Measurements from ENCODE around the gene RPE. TPM values are rescaled to one million over a fixed set of nuclear protein-coding genes. Genes with fewer than 3 reads are reported as not detected.

The RPE gene
- total RNA-seq, 2 donors from 2014 or later = 58.4 TPM

DNA sequence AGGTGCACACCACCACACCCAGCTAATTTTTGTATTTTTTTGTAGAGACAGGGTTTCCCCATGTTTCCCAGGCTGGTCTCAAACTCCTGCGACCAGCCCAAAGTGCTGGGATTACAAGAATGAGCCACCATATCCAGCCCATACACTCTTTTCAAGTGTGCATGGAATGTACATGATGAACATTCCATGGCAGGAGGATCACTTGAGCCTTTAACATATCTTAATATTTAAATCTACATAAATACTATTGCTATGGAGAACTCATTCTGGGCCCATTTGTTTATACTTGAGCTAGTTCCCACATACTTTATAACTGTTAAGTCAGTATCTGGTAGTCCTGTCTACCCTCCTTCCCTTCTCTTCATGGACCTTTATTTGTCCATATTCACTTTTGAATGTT is 48.4 kb downstream of the RPE start:
- TF ChIP-seq, protein P1, sequence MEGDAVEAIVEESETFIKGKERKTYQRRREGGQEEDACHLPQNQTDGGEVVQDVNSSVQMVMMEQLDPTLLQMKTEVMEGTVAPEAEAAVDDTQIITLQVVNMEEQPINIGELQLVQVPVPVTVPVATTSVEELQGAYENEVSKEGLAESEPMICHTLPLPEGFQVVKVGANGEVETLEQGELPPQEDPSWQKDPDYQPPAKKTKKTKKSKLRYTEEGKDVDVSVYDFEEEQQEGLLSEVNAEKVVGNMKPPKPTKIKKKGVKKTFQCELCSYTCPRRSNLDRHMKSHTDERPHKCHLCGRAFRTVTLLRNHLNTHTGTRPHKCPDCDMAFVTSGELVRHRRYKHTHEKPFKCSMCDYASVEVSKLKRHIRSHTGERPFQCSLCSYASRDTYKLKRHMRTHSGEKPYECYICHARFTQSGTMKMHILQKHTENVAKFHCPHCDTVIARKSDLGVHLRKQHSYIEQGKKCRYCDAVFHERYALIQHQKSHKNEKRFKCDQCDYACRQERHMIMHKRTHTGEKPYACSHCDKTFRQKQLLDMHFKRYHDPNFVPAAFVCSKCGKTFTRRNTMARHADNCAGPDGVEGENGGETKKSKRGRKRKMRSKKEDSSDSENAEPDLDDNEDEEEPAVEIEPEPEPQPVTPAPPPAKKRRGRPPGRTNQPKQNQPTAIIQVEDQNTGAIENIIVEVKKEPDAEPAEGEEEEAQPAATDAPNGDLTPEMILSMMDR (conservative IDR thresholded peaks at IDR 0.05) = no peak
- peaks cover 32% of the 10 kb centered on the region for H3K9me3 Mint-ChIP-seq
- Histone ChIP-seq H3K4me3 (ENCODE audit: low read length) (no peak overlapping the region), H3K9ac (ENCODE audit: extremely low read depth, low read length, poor library complexity, severe bottlenecking) (no peak overlapping the region), H3K27me3 (ENCODE audit: control insufficient read depth, insufficient read depth, low read length, poor library complexity, severe bottlenecking) (no peaks in the 10 kb centered on the region), H3K4me1 (ENCODE audit: control insufficient read depth, insufficient read depth, low read length) (peaks cover 4% of the 10 kb centered on the region), H3K36me3 (ENCODE audit: control insufficient read depth, insufficient read depth, low read length) (peaks cover 34% of the 10 kb centered on the region), H3K9me3 (ENCODE audit: control insufficient read depth, low read length) (peaks cover 39% of the 10 kb centered on the region), H3K27ac (ENCODE audit: low read depth, low read length) (no peak overlapping the region)
- no peak overlapping the region for H3K27ac Mint-ChIP-seq
- no peak for DNase-seq
- 95% methylated on average over 1 of the region's 1 CpG; no CpG with 5 or more reads in 1 of the 2 experiments for WGBS, 2 experiments (ENCODE audit: insufficient coverage in 1 of 2, insufficient read length in 1 of 2)
- H3K4me1 Mint-ChIP-seq = peaks cover 4% of the 10 kb centered on the region
- peaks cover 59% of the 10 kb centered on the region for H3K36me3 Mint-ChIP-seq (ENCODE audit: low read depth)
- H3K4me3 Mint-ChIP-seq = no peak overlapping the region
- no peaks in the 10 kb centered on the region for H3K27me3 Mint-ChIP-seq (ENCODE audit: insufficient read depth)

DNA sequence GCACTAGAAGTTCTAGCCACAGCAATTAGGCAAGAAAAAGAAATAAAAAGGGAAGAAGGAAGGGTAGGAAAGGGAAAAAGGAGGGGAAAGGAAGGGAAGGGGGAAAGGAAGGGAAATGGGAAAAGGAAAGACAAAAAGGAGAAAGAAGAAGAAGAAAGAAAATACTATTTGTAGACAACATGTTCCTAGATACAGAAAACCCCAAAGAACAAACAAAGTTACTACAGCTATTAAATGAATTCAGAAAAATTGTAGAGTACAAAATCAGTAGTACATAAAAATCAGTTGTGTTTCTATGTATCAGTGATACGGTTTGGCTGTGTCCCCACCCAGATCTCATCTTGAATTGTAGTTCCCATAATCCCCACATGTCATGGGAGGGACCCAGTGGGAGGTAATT is 52.3 kb downstream of the RPE start:
- Mint-ChIP-seq H3K36me3 (ENCODE audit: low read depth) (peaks cover 64% of the 10 kb centered on the region), H3K27me3 (ENCODE audit: insufficient read depth) (no peaks in the 10 kb centered on the region), H3K27ac (no peak overlapping the region), H3K4me1 (no peaks in the 10 kb centered on the region), H3K4me3 (no peak overlapping the region), H3K9me3 (peaks cover 50% of the 10 kb centered on the region)
- H3K9ac ChIP-seq (ENCODE audit: extremely low read depth, low read length, poor library complexity, severe bottlenecking) = no peak overlapping the region
- no peak for DNase-seq
- TF ChIP-seq, protein P1 (conservative IDR thresholded peaks at IDR 0.05) = no peak
- H3K4me3 ChIP-seq (ENCODE audit: low read length) = no peak overlapping the region
- H3K27me3 ChIP-seq (ENCODE audit: control insufficient read depth, insufficient read depth, low read length, poor library complexity, severe bottlenecking) = no peaks in the 10 kb centered on the region
- 94% methylated on average over 1 of the region's 1 CpG; no CpG with 5 or more reads in 1 of the 2 experiments for WGBS, 2 experiments (ENCODE audit: insufficient coverage in 1 of 2, insufficient read length in 1 of 2)
- H3K9me3 ChIP-seq (ENCODE audit: control insufficient read depth, low read length) = peaks cover 41% of the 10 kb centered on the region
- H3K36me3 ChIP-seq (ENCODE audit: control insufficient read depth, insufficient read depth, low read length) = peaks cover 28% of the 10 kb centered on the region
- H3K27ac ChIP-seq (ENCODE audit: low read depth, low read length) = no peak overlapping the region
- no peaks in the 10 kb centered on the region for H3K4me1 ChIP-seq (ENCODE audit: control insufficient read depth, insufficient read depth, low read length)

DNA sequence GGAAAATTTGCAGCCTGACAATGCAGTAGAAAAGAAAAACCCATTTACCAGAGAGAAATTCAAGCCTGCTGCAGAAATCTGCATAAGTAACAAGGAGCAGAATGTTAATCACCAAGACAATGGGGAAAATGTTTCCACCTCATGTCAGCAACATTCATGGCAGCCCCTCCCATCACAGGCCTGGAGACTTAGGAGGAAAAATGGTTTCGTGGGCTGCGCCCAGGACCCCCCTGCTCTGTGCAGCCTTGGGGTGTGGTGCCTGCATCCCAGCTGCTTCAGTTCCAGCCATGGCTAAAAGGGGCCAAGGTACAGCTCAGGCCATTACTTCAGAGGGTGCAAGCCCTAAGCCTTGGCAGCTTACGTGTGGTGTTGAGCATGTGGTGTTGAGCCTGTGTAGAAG is 53.4 kb downstream of the RPE start:
- peaks cover 71% of the 10 kb centered on the region for H3K36me3 Mint-ChIP-seq (ENCODE audit: low read depth)
- TF ChIP-seq, protein P1 (conservative IDR thresholded peaks at IDR 0.05) = no peak
- peaks cover 50% of the 10 kb centered on the region for H3K9me3 Mint-ChIP-seq
- no peaks in the 10 kb centered on the region for H3K27me3 Mint-ChIP-seq (ENCODE audit: insufficient read depth)
- Histone ChIP-seq H3K27me3 (ENCODE audit: control insufficient read depth, insufficient read depth, low read length, poor library complexity, severe bottlenecking) (no peaks in the 10 kb centered on the region), H3K4me1 (ENCODE audit: control insufficient read depth, insufficient read depth, low read length) (no peaks in the 10 kb centered on the region), H3K9me3 (ENCODE audit: control insufficient read depth, low read length) (peaks cover 41% of the 10 kb centered on the region), H3K27ac (ENCODE audit: low read depth, low read length) (no peak overlapping the region), H3K4me3 (ENCODE audit: low read length) (no peak overlapping the region), H3K9ac (ENCODE audit: extremely low read depth, low read length, poor library complexity, severe bottlenecking) (no peak overlapping the region), H3K36me3 (ENCODE audit: control insufficient read depth, insufficient read depth, low read length) (peaks cover 26% of the 10 kb centered on the region)
- H3K27ac Mint-ChIP-seq = no peak overlapping the region
- 94% methylated on average over 3 of the region's 3 CpGs; no CpG with 5 or more reads in 1 of the 2 experiments for WGBS, 2 experiments (ENCODE audit: insufficient coverage in 1 of 2, insufficient read length in 1 of 2)
- DNase-seq = no peak
- no peaks in the 10 kb centered on the region for H3K4me1 Mint-ChIP-seq
- no peak overlapping the region for H3K4me3 Mint-ChIP-seq
